Neural cell (in vitro differentiated cells): ENCODE measurements around the gene CD248.

ENCODE experiments used
- EZH2 ChIP-seq: fragments of 200-600, 300-800 bp; shearing (Covaris generic), sonication (generic); IDR thresholded peaks from 2 replicates; pipeline ENCODE4 v1.6.1; 2014; ENCODE audit warnings: antibody characterized with exemption, low read length, borderline replicate concordance, mild to moderate bottlenecking; ENCODE audit not compliant: insufficient read depth, poor library complexity, severe bottlenecking
- POLR2AphosphoS5 ChIP-seq: IDR thresholded peaks from 2 replicates; pipeline ENCODE4 v1.6.1; 2012
- TAF1 ChIP-seq: IDR thresholded peaks from 2 replicates; pipeline ENCODE4 v1.6.1; 2012; ENCODE audit warnings: low read depth
- TF ChIP-seq, protein P1 (sequence below): fragments of 450-650 bp; IDR thresholded peaks from 2 replicates; pipeline ENCODE4 v1.5.1; 2014; ENCODE audit warnings: antibody characterized with exemption, mild to moderate bottlenecking, moderate library complexity; ENCODE audit not compliant: poor library complexity, severe bottlenecking

DNA sequence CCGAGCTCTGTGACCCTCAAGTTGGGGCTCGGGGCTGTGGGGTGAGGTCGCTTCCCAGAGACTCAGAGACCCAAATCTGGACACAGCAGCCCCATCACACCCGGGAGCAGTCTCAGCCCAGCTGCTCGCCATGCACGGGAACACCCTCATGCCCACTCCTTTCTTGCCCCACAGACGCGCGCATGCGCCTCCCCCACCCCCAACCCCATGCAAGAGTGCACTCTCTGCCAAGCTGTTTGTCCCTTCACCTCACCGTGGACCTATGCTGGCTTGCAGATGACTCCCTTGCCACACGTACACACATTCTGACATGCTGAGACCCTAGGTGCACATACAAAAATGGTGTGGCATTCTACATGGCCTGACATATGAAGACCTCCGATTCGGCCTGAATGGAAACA, 478 bp upstream of the CD248 start:
- TF ChIP-seq, protein P1, sequence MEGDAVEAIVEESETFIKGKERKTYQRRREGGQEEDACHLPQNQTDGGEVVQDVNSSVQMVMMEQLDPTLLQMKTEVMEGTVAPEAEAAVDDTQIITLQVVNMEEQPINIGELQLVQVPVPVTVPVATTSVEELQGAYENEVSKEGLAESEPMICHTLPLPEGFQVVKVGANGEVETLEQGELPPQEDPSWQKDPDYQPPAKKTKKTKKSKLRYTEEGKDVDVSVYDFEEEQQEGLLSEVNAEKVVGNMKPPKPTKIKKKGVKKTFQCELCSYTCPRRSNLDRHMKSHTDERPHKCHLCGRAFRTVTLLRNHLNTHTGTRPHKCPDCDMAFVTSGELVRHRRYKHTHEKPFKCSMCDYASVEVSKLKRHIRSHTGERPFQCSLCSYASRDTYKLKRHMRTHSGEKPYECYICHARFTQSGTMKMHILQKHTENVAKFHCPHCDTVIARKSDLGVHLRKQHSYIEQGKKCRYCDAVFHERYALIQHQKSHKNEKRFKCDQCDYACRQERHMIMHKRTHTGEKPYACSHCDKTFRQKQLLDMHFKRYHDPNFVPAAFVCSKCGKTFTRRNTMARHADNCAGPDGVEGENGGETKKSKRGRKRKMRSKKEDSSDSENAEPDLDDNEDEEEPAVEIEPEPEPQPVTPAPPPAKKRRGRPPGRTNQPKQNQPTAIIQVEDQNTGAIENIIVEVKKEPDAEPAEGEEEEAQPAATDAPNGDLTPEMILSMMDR: no peak
- TF ChIP-seq POLR2AphosphoS5 (no peak), TAF1 (no peak), EZH2 (no peak)
